Stimulated activated CD4-positive, alpha-beta T cell treated with anti-CD3 and anti-CD28 coated beads, Interleukin-4, amount 100 ng/mL, for 4 hours (primary cell): ENCODE measurements around the gene PANX2.
"Not testable (repeated sequence)": the region's sequence is repeated elsewhere in the genome, so short reads cannot be mapped to it uniquely, and the experiment has no call there.

ENCODE experiments used
- DNase-seq, 2 experiments: peaks; one replicate each; pipeline ENCODE4 v3.0.0-alpha.2; 2020

PANX2 gene

DNA sequence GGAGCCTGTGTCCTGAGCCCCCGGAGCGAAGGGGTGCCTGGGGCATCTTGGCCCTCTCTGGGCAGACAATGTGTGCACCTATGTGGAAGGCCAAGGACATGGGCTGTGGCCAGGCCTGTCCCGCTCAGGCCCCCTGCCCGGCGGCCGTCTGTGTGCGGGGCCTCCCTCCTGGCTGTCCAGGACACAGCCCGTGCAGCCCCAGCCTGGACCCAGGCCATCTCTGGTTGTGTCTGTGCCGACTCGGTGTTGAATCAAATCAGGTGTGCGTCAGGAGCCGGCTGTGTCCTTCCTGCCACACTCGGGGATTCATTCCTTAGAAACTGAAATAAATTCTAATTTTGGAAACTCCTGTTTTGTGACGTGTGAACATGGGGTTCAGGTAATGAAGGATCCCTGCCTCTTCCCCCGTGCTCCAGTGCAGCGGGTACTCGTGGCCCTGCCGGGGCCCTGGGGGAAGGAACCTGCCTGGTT, 28.8 kb downstream of the PANX2 start:
- DNase-seq = no peak

- no peak for DNase-seq
These were observed 29.4 kb downstream of the PANX2 start for GRCh38 chr22:50199829-50200460.

- DNase-seq = peak; percentile 87 to 91
These were observed 30.1 kb downstream of the PANX2 start, which contains the start of gene SELENOO for GRCh38 chr22:50200461-50201190. SELENOO (plus strand) TSS chr22:50201011; CDS start chr22:50201037, 26 bp downstream.

GRCh38 chr22:50201191-50202129, 30.9 kb downstream of the PANX2 start:
- DNase-seq = no peak

- no peak for DNase-seq
These were observed 31.7 kb downstream of the PANX2 start for GRCh38 chr22:50202130-50202666.

DNA sequence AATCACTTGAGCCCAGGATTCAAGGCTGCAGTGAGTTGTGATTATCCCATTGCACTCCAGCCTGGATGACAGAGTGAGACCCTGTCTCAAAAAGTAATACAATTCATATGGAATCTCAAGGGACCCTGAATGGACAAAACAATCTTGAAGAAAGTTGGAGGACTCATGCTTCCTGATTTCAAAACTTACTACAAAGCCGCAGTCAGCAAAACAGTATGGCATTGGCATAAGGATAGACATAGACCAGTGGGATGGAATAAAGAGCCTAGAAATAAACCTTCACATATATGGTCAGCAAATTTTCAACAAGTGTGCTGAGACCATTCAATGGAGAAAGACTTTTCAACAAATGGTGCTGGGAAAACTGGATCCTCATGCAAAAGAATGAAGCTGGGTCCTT, 32.8 kb downstream of the PANX2 start:
- DNase-seq = no peak

DNA sequence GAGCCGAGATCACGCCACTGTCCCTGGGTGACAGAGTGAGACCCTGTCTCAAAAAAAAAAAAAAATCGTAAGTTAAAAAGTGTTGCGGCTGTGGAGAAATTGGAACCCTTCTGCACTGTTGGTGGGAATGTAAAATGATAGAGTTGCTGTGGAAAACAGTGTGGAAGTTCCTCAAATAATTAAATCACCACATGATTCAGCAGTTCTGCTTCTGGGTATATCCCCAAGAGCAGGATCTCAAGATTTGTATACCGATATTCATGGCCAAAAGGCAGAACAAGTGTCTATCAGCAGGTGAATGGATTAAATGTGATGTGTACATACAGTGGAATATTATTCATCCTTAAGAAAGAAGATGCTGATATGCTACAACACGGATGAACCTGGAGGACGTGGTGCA, 34.0 kb downstream of the PANX2 start:
- no peak for DNase-seq

- DNase-seq = not testable (repeated sequence)
These were observed 34.5 kb downstream of the PANX2 start for GRCh38 chr22:50204998-50205397.

DNA sequence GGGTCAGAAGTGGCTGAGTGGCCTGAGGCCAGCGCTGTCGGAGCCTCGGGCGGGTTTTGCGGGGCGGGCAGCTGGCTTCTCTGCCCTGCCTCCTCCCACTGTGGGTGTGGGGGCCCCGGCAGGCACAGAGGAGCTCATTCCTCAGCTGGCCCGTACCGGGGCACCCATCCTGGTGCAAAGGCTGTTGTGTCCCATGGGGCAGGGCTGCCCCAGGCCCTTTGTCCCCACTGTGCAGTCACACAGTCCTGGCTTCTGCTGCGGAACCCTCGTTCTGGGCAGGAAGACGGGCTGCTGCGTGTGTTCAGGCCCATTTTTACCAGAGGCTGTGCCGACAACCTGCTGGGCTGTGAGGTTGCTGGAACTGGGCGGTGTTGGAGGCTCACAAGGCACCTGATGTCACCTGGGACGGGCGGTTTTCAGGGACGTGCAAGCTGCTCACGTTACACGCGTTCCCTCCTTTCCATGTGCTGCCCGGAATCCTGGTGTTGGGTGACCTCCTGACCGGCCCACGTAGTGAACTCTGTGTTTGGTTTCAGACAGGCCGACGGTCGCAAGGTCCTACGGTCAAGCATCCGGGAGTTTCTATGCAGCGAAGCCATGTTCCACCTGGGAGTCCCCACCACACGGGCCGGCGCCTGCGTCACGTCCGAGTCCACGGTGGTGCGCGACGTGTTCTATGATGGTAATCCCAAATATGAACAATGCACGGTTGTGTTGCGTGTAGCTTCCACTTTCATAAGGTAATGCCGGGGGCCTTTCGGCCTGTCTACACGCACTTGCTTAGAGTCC, 35.4 kb downstream of the PANX2 start:
- DNase-seq = no peak

DNA sequence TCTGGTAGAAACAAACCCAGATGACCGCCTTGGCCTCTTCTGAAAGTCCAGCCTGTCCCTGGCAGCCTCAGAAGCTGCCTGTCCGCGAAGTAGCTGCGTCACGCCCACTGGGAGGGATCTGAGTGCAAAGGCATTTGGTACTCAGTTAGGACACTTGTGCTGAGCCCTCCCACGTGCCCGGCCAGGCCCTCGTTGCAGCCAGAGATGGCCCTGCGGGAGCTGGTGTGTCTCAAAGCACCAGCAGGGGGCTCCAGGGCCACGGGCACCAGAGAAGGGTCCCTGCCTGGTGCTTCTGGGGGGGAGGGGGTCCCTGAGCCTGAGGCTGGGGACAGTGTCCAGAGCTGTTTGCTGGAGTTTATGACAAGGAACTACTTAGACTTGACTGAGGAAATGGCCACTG, 36.1 kb downstream of the PANX2 start:
- DNase-seq = no peak

- no peak for DNase-seq
These were observed 37.0 kb downstream of the PANX2 start for GRCh38 chr22:50207383-50208140.

DNA sequence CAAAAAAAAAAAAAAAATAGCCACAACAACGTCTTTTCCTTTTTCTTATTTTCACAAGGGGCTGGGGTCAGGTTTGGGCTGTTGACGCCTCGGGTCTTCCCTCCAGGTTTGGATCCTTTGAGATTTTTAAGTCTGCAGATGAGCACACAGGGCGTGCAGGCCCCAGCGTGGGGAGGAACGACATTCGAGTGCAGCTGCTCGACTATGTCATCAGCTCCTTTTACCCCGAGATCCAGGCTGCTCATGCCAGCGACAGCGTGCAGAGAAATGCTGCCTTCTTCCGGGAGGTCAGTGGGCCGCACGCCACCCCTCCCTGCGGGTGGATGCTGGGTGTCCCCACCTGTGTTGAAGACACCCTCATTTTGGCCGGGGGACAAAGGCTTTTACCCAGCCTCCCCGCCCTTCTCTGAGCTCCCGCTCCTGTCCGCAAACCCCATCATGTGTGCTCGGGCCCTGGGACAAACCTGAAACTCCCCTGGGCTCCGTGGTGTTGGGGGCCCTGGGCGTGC, 38.0 kb downstream of the PANX2 start:
- no peak for DNase-seq

GRCh38 chr22:50208939-50209892, 38.7 kb downstream of the PANX2 start:
- no peak for DNase-seq

- DNase-seq = peak; percentile 60 to 68
These were observed 39.4 kb downstream of the PANX2 start for GRCh38 chr22:50209893-50210292.

GRCh38 chr22:50210378-50211139, 40.0 kb downstream of the PANX2 start:
- no peak for DNase-seq

GRCh38 chr22:50211147-50211546, 40.6 kb downstream of the PANX2 start:
- DNase-seq = no peak

DNA sequence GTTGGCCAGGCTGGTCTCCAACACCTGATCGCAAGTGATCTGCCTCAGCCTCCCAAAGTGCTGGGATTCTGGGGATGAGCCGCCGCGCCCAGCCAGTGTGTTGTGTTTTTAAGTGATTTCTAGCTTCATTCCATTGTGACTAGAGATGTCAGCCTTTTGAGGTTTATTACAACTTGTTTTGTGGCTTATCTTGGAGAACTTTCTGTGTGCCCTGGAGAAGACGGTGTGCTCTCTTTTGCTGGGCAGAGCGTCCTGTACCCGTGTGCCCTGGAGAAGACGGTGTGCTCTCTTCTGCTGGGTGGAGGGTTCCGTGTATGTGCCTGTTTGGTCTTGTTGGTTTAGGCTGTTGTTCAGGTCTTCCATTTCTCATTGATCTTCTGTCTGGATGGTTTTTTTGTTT, 42.7 kb downstream of the PANX2 start:
- DNase-seq = no peak

- DNase-seq = no peak
These were observed 44.9 kb downstream of the PANX2 start for GRCh38 chr22:50215297-50216054.
